ENCODE results near the gene CCNB1.

CCNB1 gene

DNA sequence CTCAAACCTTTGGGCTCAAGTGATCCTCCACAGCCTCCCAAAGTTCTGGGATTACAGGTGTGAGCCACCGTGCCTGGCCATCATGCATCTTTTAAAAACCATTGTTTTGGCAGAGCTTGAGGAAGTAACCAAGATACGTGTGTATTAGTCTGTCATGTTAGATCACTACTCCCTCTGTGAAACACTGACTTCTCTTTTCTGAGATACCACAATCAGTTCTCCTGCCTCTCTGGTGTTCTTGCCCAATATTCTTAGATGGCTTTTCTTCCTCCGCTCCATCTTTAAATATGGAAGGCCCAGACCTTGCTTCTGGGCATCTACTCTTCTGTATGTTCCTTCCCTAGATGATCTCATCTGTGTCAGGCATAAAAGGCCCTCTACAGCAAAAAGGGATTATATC lies 14.2 kb upstream of the CCNB1 start:
- ChIA-PET POLR2A (no interaction called here), CTCF (no interaction called here)
- H3K4me1 ChIP-seq (ENCODE audit: control insufficient read depth, insufficient read depth, low read length) = no peaks in the 10 kb centered on the region
- H3K4me3 ChIP-seq (ENCODE audit: low read depth, low read length) = no peak overlapping the region
- TF ChIP-seq ZNF266 (tag by site-specific recombination; IDR thresholded peaks at IDR 0.05; ENCODE audit: low read depth) (no peak), ZNF610 (tag by site-specific recombination; IDR thresholded peaks at IDR 0.05; ENCODE audit: borderline replicate concordance) (no peak), KLF7 (tag by site-specific recombination; IDR thresholded peaks at IDR 0.05; ENCODE audit: borderline replicate concordance) (no peak), BCL11B (tag by site-specific recombination; IDR thresholded peaks at IDR 0.05; ENCODE audit: low read depth) (no peak), GLIS1 (tag by site-specific recombination; IDR thresholded peaks at IDR 0.05) (no peak), PRDM1 (tag by site-specific recombination; IDR thresholded peaks at IDR 0.05) (no peak), ZNF544 (tag by site-specific recombination; IDR thresholded peaks at IDR 0.05) (no peak), IKZF3 (tag by site-specific recombination; IDR thresholded peaks at IDR 0.05) (no peak), ZNF341 (tag by site-specific recombination; IDR thresholded peaks at IDR 0.05; ENCODE audit: low read depth) (no peak)
- TF ChIP-seq, protein P1, sequence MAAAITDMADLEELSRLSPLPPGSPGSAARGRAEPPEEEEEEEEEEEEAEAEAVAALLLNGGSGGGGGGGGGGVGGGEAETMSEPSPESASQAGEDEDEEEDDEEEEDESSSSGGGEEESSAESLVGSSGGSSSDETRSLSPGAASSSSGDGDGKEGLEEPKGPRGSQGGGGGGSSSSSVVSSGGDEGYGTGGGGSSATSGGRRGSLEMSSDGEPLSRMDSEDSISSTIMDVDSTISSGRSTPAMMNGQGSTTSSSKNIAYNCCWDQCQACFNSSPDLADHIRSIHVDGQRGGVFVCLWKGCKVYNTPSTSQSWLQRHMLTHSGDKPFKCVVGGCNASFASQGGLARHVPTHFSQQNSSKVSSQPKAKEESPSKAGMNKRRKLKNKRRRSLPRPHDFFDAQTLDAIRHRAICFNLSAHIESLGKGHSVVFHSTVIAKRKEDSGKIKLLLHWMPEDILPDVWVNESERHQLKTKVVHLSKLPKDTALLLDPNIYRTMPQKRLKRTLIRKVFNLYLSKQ (tag by site-specific recombination; IDR thresholded peaks at IDR 0.05; ENCODE audit: borderline replicate concordance) = no peak
- TF ChIP-seq, protein P2, sequence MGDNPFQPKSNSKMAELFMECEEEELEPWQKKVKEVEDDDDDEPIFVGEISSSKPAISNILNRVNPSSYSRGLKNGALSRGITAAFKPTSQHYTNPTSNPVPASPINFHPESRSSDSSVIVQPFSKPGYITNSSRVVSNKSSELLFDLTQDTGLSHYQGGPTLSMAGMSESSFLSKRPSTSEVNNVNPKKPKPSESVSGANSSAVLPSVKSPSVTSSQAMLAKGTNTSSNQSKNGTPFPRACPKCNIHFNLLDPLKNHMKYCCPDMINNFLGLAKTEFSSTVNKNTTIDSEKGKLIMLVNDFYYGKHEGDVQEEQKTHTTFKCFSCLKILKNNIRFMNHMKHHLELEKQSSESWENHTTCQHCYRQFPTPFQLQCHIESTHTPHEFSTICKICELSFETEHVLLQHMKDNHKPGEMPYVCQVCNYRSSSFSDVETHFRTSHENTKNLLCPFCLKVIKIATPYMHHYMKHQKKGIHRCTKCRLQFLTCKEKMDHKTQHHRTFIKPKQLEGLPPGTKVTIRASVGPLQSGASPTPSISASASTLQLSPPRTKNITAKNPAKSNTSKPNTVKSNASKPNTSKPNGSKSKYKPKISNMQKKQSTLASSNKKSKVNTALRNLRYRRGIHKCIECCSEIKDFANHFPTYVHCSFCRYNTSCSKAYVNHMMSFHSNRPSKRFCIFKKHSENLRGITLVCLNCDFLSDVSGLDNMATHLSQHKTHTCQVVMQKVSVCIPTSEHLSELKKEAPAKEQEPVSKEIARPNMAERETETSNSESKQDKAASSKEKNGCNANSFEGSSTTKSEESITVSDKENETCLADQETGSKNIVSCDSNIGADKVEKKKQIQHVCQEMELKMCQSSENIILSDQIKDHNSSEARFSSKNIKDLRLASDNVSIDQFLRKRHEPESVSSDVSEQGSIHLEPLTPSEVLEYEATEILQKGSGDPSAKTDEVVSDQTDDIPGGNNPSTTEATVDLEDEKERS (tag by site-specific recombination; IDR thresholded peaks at IDR 0.05) = no peak
- TF ChIP-seq, protein P3, sequence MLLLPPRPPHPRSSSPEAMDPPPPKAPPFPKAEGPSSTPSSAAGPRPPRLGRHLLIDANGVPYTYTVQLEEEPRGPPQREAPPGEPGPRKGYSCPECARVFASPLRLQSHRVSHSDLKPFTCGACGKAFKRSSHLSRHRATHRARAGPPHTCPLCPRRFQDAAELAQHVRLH (tag by site-specific recombination; IDR thresholded peaks at IDR 0.05) = no peak
- TF ChIP-seq, protein P4, sequence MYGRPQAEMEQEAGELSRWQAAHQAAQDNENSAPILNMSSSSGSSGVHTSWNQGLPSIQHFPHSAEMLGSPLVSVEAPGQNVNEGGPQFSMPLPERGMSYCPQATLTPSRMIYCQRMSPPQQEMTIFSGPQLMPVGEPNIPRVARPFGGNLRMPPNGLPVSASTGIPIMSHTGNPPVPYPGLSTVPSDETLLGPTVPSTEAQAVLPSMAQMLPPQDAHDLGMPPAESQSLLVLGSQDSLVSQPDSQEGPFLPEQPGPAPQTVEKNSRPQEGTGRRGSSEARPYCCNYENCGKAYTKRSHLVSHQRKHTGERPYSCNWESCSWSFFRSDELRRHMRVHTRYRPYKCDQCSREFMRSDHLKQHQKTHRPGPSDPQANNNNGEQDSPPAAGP (tag by site-specific recombination; IDR thresholded peaks at IDR 0.05) = no peak
- no peak overlapping the region for H3K27ac ChIP-seq (ENCODE audit: extremely low read depth, low read depth, low read length)
- no peaks in the 10 kb centered on the region for H3K9me3 ChIP-seq (ENCODE audit: control insufficient read depth, insufficient read depth, low read depth, low read length)
- H3K36me3 ChIP-seq (ENCODE audit: control insufficient read depth in 2 of 2, insufficient read depth in 1 of 2, low read length in 2 of 2) = no peaks in the 10 kb centered on the region

DNA sequence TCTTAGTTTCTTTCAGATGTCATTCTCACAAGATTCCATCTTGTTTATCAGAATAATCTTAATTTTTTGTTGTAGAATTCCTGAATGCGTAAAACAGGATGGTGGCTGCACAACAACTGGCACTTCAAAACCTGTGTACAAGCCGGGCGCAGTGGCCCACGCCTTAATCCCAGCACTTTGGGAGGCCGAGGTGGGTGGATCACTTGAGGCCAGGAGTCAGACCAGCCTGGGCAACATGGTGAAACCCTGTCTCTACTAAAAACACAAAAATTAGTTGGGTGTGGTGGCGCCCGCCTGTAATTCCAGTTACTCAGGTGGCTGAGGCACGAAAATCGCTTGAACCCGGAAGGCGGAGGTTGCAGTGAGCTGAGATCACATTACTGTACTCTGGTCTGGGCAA lies 10.5 kb upstream of the CCNB1 start:
- Histone ChIP-seq H3K4me3 (ENCODE audit: low read depth, low read length) (no peak overlapping the region), H3K36me3 (ENCODE audit: control insufficient read depth in 2 of 2, insufficient read depth in 1 of 2, low read length in 2 of 2) (no peaks in the 10 kb centered on the region), H3K27ac (ENCODE audit: extremely low read depth, low read depth, low read length) (no peak overlapping the region), H3K9me3 (ENCODE audit: control insufficient read depth, insufficient read depth, low read depth, low read length) (no peaks in the 10 kb centered on the region), H3K4me1 (ENCODE audit: control insufficient read depth, insufficient read depth, low read length) (no peaks in the 10 kb centered on the region)
- no peak for TF ChIP-seq ZNF157 (tag by site-specific recombination; IDR thresholded peaks at IDR 0.05)
- TF ChIP-seq ZNF423 (tag by site-specific recombination; IDR thresholded peaks at IDR 0.05) = no peak
- POLR2A ChIA-PET = interaction anchor here (0.5 kb wide), 1 partner anchor 18 kb away, joined by 3 read pairs; no protein-coding TSS in a partner anchor
- CTCF ChIA-PET = no interaction called here

DNA sequence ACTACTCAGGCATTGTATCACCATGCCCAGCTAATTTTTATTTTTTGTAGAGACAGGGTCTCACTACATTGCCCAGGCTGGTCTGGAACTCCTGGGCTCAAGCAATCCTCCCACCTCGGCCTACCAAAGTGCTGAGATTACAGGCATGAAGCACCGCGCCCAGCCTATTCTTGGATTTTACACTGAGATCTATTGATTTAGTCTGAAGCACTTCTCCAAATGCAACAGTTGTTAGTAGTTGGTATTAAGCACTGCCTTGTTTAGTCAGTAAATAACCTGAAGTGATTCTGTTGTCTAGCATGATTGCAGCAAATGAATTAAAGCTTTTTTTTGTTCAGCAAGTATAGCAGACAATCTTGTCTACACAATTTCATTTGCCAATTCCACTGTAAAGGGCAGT lies 8.9 kb upstream of the CCNB1 start:
- Histone ChIP-seq H3K36me3 (ENCODE audit: control insufficient read depth in 2 of 2, insufficient read depth in 1 of 2, low read length in 2 of 2) (no peaks in the 10 kb centered on the region), H3K4me1 (ENCODE audit: control insufficient read depth, insufficient read depth, low read length) (no peaks in the 10 kb centered on the region), H3K27ac (ENCODE audit: extremely low read depth, low read depth, low read length) (no peak overlapping the region), H3K4me3 (ENCODE audit: low read depth, low read length) (no peak overlapping the region), H3K9me3 (ENCODE audit: control insufficient read depth, insufficient read depth, low read depth, low read length) (no peaks in the 10 kb centered on the region)
- POLR2A ChIA-PET = no interaction called here
- CTCF ChIA-PET = no interaction called here
- peak; percentile 55; the same call in 1 of the 2 replicates for TF ChIP-seq SCRT2 (tag by site-specific recombination; IDR thresholded peaks at IDR 0.05)
- TF ChIP-seq, protein P5, sequence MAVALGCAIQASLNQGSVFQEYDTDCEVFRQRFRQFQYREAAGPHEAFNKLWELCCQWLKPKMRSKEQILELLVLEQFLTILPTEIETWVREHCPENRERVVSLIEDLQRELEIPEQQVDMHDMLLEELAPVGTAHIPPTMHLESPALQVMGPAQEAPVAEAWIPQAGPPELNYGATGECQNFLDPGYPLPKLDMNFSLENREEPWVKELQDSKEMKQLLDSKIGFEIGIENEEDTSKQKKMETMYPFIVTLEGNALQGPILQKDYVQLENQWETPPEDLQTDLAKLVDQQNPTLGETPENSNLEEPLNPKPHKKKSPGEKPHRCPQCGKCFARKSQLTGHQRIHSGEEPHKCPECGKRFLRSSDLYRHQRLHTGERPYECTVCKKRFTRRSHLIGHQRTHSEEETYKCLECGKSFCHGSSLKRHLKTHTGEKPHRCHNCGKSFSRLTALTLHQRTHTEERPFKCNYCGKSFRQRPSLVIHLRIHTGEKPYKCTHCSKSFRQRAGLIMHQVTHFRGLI (tag by site-specific recombination; IDR thresholded peaks at IDR 0.05) = no peak
- 0 out of 2 replicates have a peak, but pooled peaks have one; percentile 44 for TF ChIP-seq ZBTB17 (tag by site-specific recombination; IDR thresholded peaks at IDR 0.05)
- TF ChIP-seq, protein P6, sequence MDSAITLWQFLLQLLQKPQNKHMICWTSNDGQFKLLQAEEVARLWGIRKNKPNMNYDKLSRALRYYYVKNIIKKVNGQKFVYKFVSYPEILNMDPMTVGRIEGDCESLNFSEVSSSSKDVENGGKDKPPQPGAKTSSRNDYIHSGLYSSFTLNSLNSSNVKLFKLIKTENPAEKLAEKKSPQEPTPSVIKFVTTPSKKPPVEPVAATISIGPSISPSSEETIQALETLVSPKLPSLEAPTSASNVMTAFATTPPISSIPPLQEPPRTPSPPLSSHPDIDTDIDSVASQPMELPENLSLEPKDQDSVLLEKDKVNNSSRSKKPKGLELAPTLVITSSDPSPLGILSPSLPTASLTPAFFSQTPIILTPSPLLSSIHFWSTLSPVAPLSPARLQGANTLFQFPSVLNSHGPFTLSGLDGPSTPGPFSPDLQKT (IDR thresholded peaks at IDR 0.05; ENCODE audit: borderline replicate concordance, low read depth, low read length) = no peak

All from HEK293 (cell line).